SK-N-MC (cell line): ENCODE results near the gene ACTG2.
"Not testable (repeated sequence)": the region's sequence is repeated elsewhere in the genome, so short reads cannot be mapped to it uniquely, and the experiment has no call there.

Experiments
- DNase-seq: peaks from one replicate; pipeline ENCODE4 v3.0.0-alpha.2; 2011; ENCODE audit warnings: low read depth, low spot score
- H3K27ac ChIP-seq: fragments of 200-600 bp; sonication (generic); 2 replicates; pipeline ENCODE4 v1.5.1; 2016; ENCODE audit warnings: mixed run types
- H3K36me3 ChIP-seq: fragments of 200-600 bp; sonication (generic); 2 replicates; pipeline ENCODE4 v1.6.1; 2017; ENCODE audit warnings: antibody characterized with exemption, low read length, mixed read lengths; ENCODE audit not compliant: insufficient read depth
- H3K4me3 ChIP-seq: fragments of 200-600 bp; sonication (generic); 2 replicates; pipeline ENCODE4 v1.5.1; 2016
- H3K9ac ChIP-seq: fragments of 200-600 bp; sonication (generic); 2 replicates; pipeline ENCODE4 v1.8.0; 2017; ENCODE audit warnings: mixed run types, mixed read lengths; ENCODE audit not compliant: insufficient read length
- H3K9me3 ChIP-seq: fragments of 200-600 bp; sonication (generic); 2 replicates; pipeline ENCODE4 v1.6.1; 2017; ENCODE audit warnings: low read depth, mild to moderate bottlenecking, antibody characterized with exemption, low read length, moderate library complexity, mixed read lengths
- EZH2 ChIP-seq: fragments of 200-600 bp; sonication (generic); IDR thresholded peaks from one replicate; pipeline ENCODE4 v1.6.1; 2017; ENCODE audit warnings: antibody characterized with exemption
- FOXP2 ChIP-seq: optimal IDR thresholded peaks from 2 replicates; pipeline ENCODE3; 2011; ENCODE audit warnings: mild to moderate bottlenecking, moderate library complexity; ENCODE audit not compliant: insufficient read depth; ENCODE audit errors: extremely low read length, control extremely low read depth
- POLR2AphosphoS5 ChIP-seq: IDR thresholded peaks from 2 replicates; pipeline ENCODE4 v1.6.1; 2012; ENCODE audit warnings: mild to moderate bottlenecking, low read depth, low read length, borderline replicate concordance

The ACTG2 gene

GRCh38 chr2:73935641-73936040, 42.8 kb downstream of the ACTG2 start:
- Histone ChIP-seq H3K36me3 (peaks cover 69% of the 10 kb centered on the region), H3K27ac (no peak overlapping the region), H3K9ac (no peak overlapping the region), H3K9me3 (no peaks in the 10 kb centered on the region), H3K4me3 (no peak overlapping the region)
- no peak for DNase-seq
- TF ChIP-seq EZH2 (no peak), POLR2AphosphoS5 (no peak), FOXP2 (no peak)

- H3K9me3 ChIP-seq, result no peaks in the 10 kb centered on the region
- H3K36me3 ChIP-seq, result peaks cover 66% of the 10 kb centered on the region
- H3K27ac ChIP-seq, result no peak overlapping the region
- no peak for DNase-seq
- no peak overlapping the region for H3K9ac ChIP-seq
- H3K4me3 ChIP-seq, result no peak overlapping the region
- TF ChIP-seq EZH2 (no peak), FOXP2 (no peak), POLR2AphosphoS5 (no peak)
These were observed 44.5 kb downstream of the ACTG2 start for GRCh38 chr2:73937103-73937885.

- no peak overlapping the region for H3K4me3 ChIP-seq
- no peak for DNase-seq
- no peak for TF ChIP-seq EZH2
- TF ChIP-seq POLR2AphosphoS5, result no peak
- H3K9me3 ChIP-seq, result no peaks in the 10 kb centered on the region
- H3K27ac ChIP-seq, result no peak overlapping the region
- no peak overlapping the region for H3K9ac ChIP-seq
- H3K36me3 ChIP-seq, result peaks cover 66% of the 10 kb centered on the region
These were observed 45.1 kb downstream of the ACTG2 start for GRCh38 chr2:73937899-73938298.

GRCh38 chr2:73938718-73939352, 46.0 kb downstream of the ACTG2 start:
- TF ChIP-seq EZH2 (no peak), POLR2AphosphoS5 (no peak), FOXP2 (no peak)
- Histone ChIP-seq H3K4me3 (no peak overlapping the region), H3K36me3 (peaks cover 65% of the 10 kb centered on the region), H3K27ac (no peak overlapping the region), H3K9ac (no peak overlapping the region), H3K9me3 (no peaks in the 10 kb centered on the region)
- DNase-seq, result no peak

GRCh38 chr2:73939419-73939818, 46.6 kb downstream of the ACTG2 start:
- Histone ChIP-seq H3K9me3 (no peaks in the 10 kb centered on the region), H3K27ac (no peak overlapping the region), H3K4me3 (no peak overlapping the region), H3K9ac (no peak overlapping the region), H3K36me3 (peaks cover 66% of the 10 kb centered on the region)
- DNase-seq, result no peak
- TF ChIP-seq FOXP2 (no peak), POLR2AphosphoS5 (no peak), EZH2 (no peak)

- not testable (repeated sequence) for H3K27ac ChIP-seq, H3K9ac ChIP-seq, H3K4me3 ChIP-seq, H3K9me3 ChIP-seq, DNase-seq
- H3K36me3 ChIP-seq, result peaks cover 71% of the 10 kb centered on the region
These were observed 47.3 kb downstream of the ACTG2 start for GRCh38 chr2:73940066-73940465.

- H3K9ac ChIP-seq, result no peak overlapping the region
- H3K9me3 ChIP-seq, result no peaks in the 10 kb centered on the region
- H3K27ac ChIP-seq, result no peak overlapping the region
- no peak for TF ChIP-seq FOXP2
- no peak for TF ChIP-seq POLR2AphosphoS5
- TF ChIP-seq EZH2, result no peak
- H3K36me3 ChIP-seq, result peaks cover 81% of the 10 kb centered on the region
- H3K4me3 ChIP-seq, result no peak overlapping the region
- no peak for DNase-seq
These were observed 49.9 kb downstream of the ACTG2 start for GRCh38 chr2:73942664-73943063.

GRCh38 chr2:73944714-73945113, 51.9 kb downstream of the ACTG2 start:
- Histone ChIP-seq H3K36me3 (peaks cover 81% of the 10 kb centered on the region), H3K9me3 (no peaks in the 10 kb centered on the region), H3K4me3 (no peak overlapping the region), H3K9ac (no peak overlapping the region), H3K27ac (no peak overlapping the region)
- DNase-seq, result no peak
- no peak for TF ChIP-seq EZH2
- no peak for TF ChIP-seq FOXP2
- no peak for TF ChIP-seq POLR2AphosphoS5

GRCh38 chr2:73946215-73946614, 53.4 kb downstream of the ACTG2 start:
- Histone ChIP-seq H3K4me3 (no peak overlapping the region), H3K36me3 (peaks cover 84% of the 10 kb centered on the region), H3K9ac (no peak overlapping the region), H3K27ac (no peak overlapping the region), H3K9me3 (no peaks in the 10 kb centered on the region)
- DNase-seq, result no peak
- TF ChIP-seq EZH2 (no peak), FOXP2 (no peak), POLR2AphosphoS5 (no peak)
